ENCODE data around the gene KLHL21. TPM values are rescaled to one million over a fixed set of nuclear protein-coding genes. Genes with fewer than 3 reads are reported as not detected.

The KLHL21 gene
- total RNA-seq, 1 donor from 2014 or later = 42.3 TPM

- Mint-ChIP-seq H3K9me3 (ENCODE audit: unreplicated experiment) (no peaks in the 10 kb centered on the region), H3K4me1 (ENCODE audit: low read depth, unreplicated experiment) (peaks cover under 1% of the 10 kb centered on the region), H3K36me3 (ENCODE audit: low read depth, unreplicated experiment) (peaks cover 19% of the 10 kb centered on the region), H3K4me3 (ENCODE audit: unreplicated experiment) (no peak overlapping the region), H3K27ac (ENCODE audit: unreplicated experiment) (no peak overlapping the region), H3K27me3 (ENCODE audit: low read depth, unreplicated experiment) (no peaks in the 10 kb centered on the region)
- Histone ChIP-seq H3K27me3 (ENCODE audit: insufficient read depth, low read length) (no peaks in the 10 kb centered on the region), H3K27ac (ENCODE audit: low read depth, low read length) (no peak overlapping the region), H2AFZ (ENCODE audit: low read depth, low read length) (no peak overlapping the region), H3K9me3 (ENCODE audit: insufficient read depth, low read depth, low read length) (no peaks in the 10 kb centered on the region), H3K36me3 (ENCODE audit: insufficient read depth, low read length) (peaks cover 36% of the 10 kb centered on the region), H4K20me1 (ENCODE audit: insufficient read depth, low read length) (peaks cover 93% of the 10 kb centered on the region), H3K4me3 (ENCODE audit: insufficient read depth, low read depth, low read length) (no peak overlapping the region), H3K4me1 (ENCODE audit: insufficient read depth, low read length) (no peaks in the 10 kb centered on the region), H3K9ac (ENCODE audit: low read length) (no peak overlapping the region), H3K4me2 (ENCODE audit: low read length) (no peak overlapping the region), H3K79me2 (ENCODE audit: insufficient read depth, low read length) (peaks cover 57% of the 10 kb centered on the region)
- TF ChIP-seq EZH2 (IDR thresholded peaks at IDR 0.05; ENCODE audit: insufficient read depth, low read length) (no peak), CTCF (IDR thresholded peaks at IDR 0.05; ENCODE audit: insufficient read depth, low read depth, low read length) (no peak)
- FAIRE-seq (no peak), DNase-seq (ENCODE audit: low read depth) (no peak)
Measured at GRCh38 chr1:6591222-6591621, 11.4 kb downstream of the KLHL21 start.

GRCh38 chr1:6590046-6590445 is 12.6 kb downstream of the KLHL21 start:
- no peak for TF ChIP-seq EZH2 (IDR thresholded peaks at IDR 0.05; ENCODE audit: insufficient read depth, low read length)
- no peak for TF ChIP-seq CTCF (IDR thresholded peaks at IDR 0.05; ENCODE audit: insufficient read depth, low read depth, low read length)
- H3K27me3 Mint-ChIP-seq (ENCODE audit: low read depth, unreplicated experiment) = no peaks in the 10 kb centered on the region
- H3K27ac ChIP-seq (ENCODE audit: low read depth, low read length) = no peak overlapping the region
- H3K4me1 Mint-ChIP-seq (ENCODE audit: low read depth, unreplicated experiment) = no peaks in the 10 kb centered on the region
- H3K9me3 ChIP-seq (ENCODE audit: insufficient read depth, low read depth, low read length) = no peaks in the 10 kb centered on the region
- no peak overlapping the region for H3K9ac ChIP-seq (ENCODE audit: low read length)
- no peak overlapping the region for H3K4me3 Mint-ChIP-seq (ENCODE audit: unreplicated experiment)
- peaks cover 46% of the 10 kb centered on the region for H3K79me2 ChIP-seq (ENCODE audit: insufficient read depth, low read length)
- H2AFZ ChIP-seq (ENCODE audit: low read depth, low read length) = no peak overlapping the region
- no peak overlapping the region for H3K4me2 ChIP-seq (ENCODE audit: low read length)
- H3K27me3 ChIP-seq (ENCODE audit: insufficient read depth, low read length) = no peaks in the 10 kb centered on the region
- FAIRE-seq = no peak
- no peak for DNase-seq (ENCODE audit: low read depth)
- H3K36me3 Mint-ChIP-seq (ENCODE audit: low read depth, unreplicated experiment) = peaks cover 18% of the 10 kb centered on the region
- no peaks in the 10 kb centered on the region for H3K4me1 ChIP-seq (ENCODE audit: insufficient read depth, low read length)
- no peak overlapping the region for H3K27ac Mint-ChIP-seq (ENCODE audit: unreplicated experiment)
- H3K36me3 ChIP-seq (ENCODE audit: insufficient read depth, low read length) = peaks cover 25% of the 10 kb centered on the region
- H4K20me1 ChIP-seq (ENCODE audit: insufficient read depth, low read length) = peaks cover 89% of the 10 kb centered on the region
- no peak overlapping the region for H3K4me3 ChIP-seq (ENCODE audit: insufficient read depth, low read depth, low read length)
- H3K9me3 Mint-ChIP-seq (ENCODE audit: unreplicated experiment) = no peaks in the 10 kb centered on the region

GRCh38 chr1:6588893-6589520 is 13.7 kb downstream of the KLHL21 start:
- Mint-ChIP-seq H3K27ac (ENCODE audit: unreplicated experiment) (no peak overlapping the region), H3K36me3 (ENCODE audit: low read depth, unreplicated experiment) (peaks cover 15% of the 10 kb centered on the region), H3K4me1 (ENCODE audit: low read depth, unreplicated experiment) (peaks cover 2% of the 10 kb centered on the region), H3K27me3 (ENCODE audit: low read depth, unreplicated experiment) (no peaks in the 10 kb centered on the region), H3K4me3 (ENCODE audit: unreplicated experiment) (no peak overlapping the region), H3K9me3 (ENCODE audit: unreplicated experiment) (no peaks in the 10 kb centered on the region)
- Histone ChIP-seq H2AFZ (ENCODE audit: low read depth, low read length) (no peak overlapping the region), H3K27me3 (ENCODE audit: insufficient read depth, low read length) (no peaks in the 10 kb centered on the region), H3K79me2 (ENCODE audit: insufficient read depth, low read length) (peaks cover 43% of the 10 kb centered on the region), H3K36me3 (ENCODE audit: insufficient read depth, low read length) (peaks cover 18% of the 10 kb centered on the region), H3K27ac (ENCODE audit: low read depth, low read length) (no peak overlapping the region), H4K20me1 (ENCODE audit: insufficient read depth, low read length) (peaks cover 85% of the 10 kb centered on the region), H3K4me3 (ENCODE audit: insufficient read depth, low read depth, low read length) (no peak overlapping the region), H3K9me3 (ENCODE audit: insufficient read depth, low read depth, low read length) (no peaks in the 10 kb centered on the region), H3K4me2 (ENCODE audit: low read length) (no peak overlapping the region), H3K4me1 (ENCODE audit: insufficient read depth, low read length) (no peaks in the 10 kb centered on the region), H3K9ac (ENCODE audit: low read length) (no peak overlapping the region)
- DNase-seq (ENCODE audit: low read depth) (no peak), FAIRE-seq (no peak)
- TF ChIP-seq CTCF (IDR thresholded peaks at IDR 0.05; ENCODE audit: insufficient read depth, low read depth, low read length) = no peak
- TF ChIP-seq EZH2 (IDR thresholded peaks at IDR 0.05; ENCODE audit: insufficient read depth, low read length) = no peak

Data from astrocyte (in vitro differentiated cells and primary cell).